H1 (cell line): ENCODE results near the gene NACAD. TPM values are rescaled to one million over a fixed set of nuclear protein-coding genes. Genes with fewer than 3 reads are reported as not detected.

Experiments
- CTCF ChIA-PET: fragments of 300-600 bp; sonication (Branson Sonifier 250); formaldehyde crosslinking; loops from one replicate; lab custom pipeline; 2021; ENCODE audit not compliant: partially characterized antibody; lab: Charles Lee
- POLR2A ChIA-PET: fragments of 300-600 bp; sonication (Branson Sonifier 250); formaldehyde crosslinking; loops from one replicate; lab custom pipeline; 2021; ENCODE audit warnings: inconsistent platforms; ENCODE audit not compliant: partially characterized antibody; lab: Charles Lee
- DNase-seq, 2 experiments: peaks; one replicate each; pipeline versions ENCODE4 v3.0.0 to v3.0.0-alpha.2; 2010 to 2022; ENCODE audit warnings: low spot score in 2 of 2, low read depth in 1 of 2, mixed read lengths in 1 of 2
- FAIRE-seq: peaks from 2 replicates; lab custom pipeline; 2011; peaks lifted over from hg19 to GRCh38; lab: Jason Lieb, UNC
- H2AFZ ChIP-seq: 2 replicates; pipeline ENCODE4 v1.8.1; 2012; ENCODE audit warnings: low read length, inconsistent platforms
- H2AK5ac ChIP-seq: 2 replicates; pipeline ENCODE4 v1.6.1; 2013; ENCODE audit warnings: low read depth, low read length
- H2BK120ac ChIP-seq: replicated peaks from 2 replicates; pipeline ENCODE3; 2013; ENCODE audit warnings: low read depth, low read length, inconsistent platforms
- H2BK12ac ChIP-seq: 2 replicates; pipeline ENCODE4 v1.6.1; 2013; ENCODE audit warnings: low read depth, low read length
- H2BK15ac ChIP-seq: 2 replicates; pipeline ENCODE4 v1.6.1; 2013; ENCODE audit warnings: low read length
- H2BK20ac ChIP-seq: 2 replicates; pipeline ENCODE4 v1.6.1; 2013; ENCODE audit warnings: low read length
- H2BK5ac ChIP-seq: 2 replicates; pipeline ENCODE4 v1.6.1; 2013; ENCODE audit warnings: low read depth, low read length
- H3K14ac ChIP-seq: 2 replicates; pipeline ENCODE4 v1.6.1; 2013; ENCODE audit warnings: inconsistent platforms; ENCODE audit not compliant: insufficient read length
- H3K18ac ChIP-seq: 2 replicates; pipeline ENCODE4 v1.6.1; 2013; ENCODE audit warnings: low read length; ENCODE audit errors: extremely low read depth
- H3K23ac ChIP-seq: 2 replicates; pipeline ENCODE4 v1.6.1; 2013; ENCODE audit warnings: inconsistent platforms; ENCODE audit not compliant: insufficient read length
- H3K23me2 ChIP-seq: 2 replicates; pipeline ENCODE4 v1.6.1; 2013; ENCODE audit warnings: low read depth, low read length
- H3K27ac ChIP-seq: 2 replicates; pipeline ENCODE4 v1.6.1; 2011; ENCODE audit warnings: low read depth, low read length, inconsistent platforms
- H3K27me3 ChIP-seq, 4 experiments: replicated peaks in 1 of 4; 1 replicate in 1 of 4; 2 replicates in 3 of 4; pipeline versions ENCODE4 v1.6.1 to v1.8.1; 2011 to 2013; ENCODE audit warnings: low read length in 3 of 4, mild to moderate bottlenecking in 3 of 4, inconsistent platforms in 2 of 4, mixed read lengths in 2 of 4, moderate library complexity in 1 of 4; ENCODE audit not compliant: control insufficient read depth in 3 of 4, insufficient read depth in 3 of 4; ENCODE audit errors: extremely low read depth in 1 of 4
- H3K36me3 ChIP-seq, 4 experiments: 2 replicates each; pipeline versions ENCODE4 v1.6.1 to v1.8.1; 2011 to 2013; ENCODE audit warnings: mild to moderate bottlenecking in 4 of 4, low read length in 3 of 4, moderate library complexity in 2 of 4, control low read depth in 1 of 4, inconsistent platforms in 1 of 4; ENCODE audit not compliant: insufficient read depth in 4 of 4, control insufficient read depth in 2 of 4
- H3K4ac ChIP-seq: replicated peaks from 2 replicates; pipeline ENCODE3; 2013; ENCODE audit warnings: low read length, low read depth, mixed read lengths, inconsistent platforms; ENCODE audit not compliant: insufficient read length
- H3K4me1 ChIP-seq, 4 experiments: replicated peaks in 1 of 4; 1 replicate in 1 of 4; 2 replicates in 3 of 4; pipeline versions ENCODE4 v1.6.1 to v1.8.1; 2011 to 2013; ENCODE audit warnings: low read length in 3 of 4, inconsistent platforms in 2 of 4, mixed read lengths in 1 of 4; ENCODE audit not compliant: insufficient read depth in 4 of 4, control insufficient read depth in 3 of 4
- H3K4me2 ChIP-seq, 2 experiments: 2 replicates each; pipeline versions ENCODE4 v1.6.1 to v1.8.1; 2011 to 2013; ENCODE audit warnings: low read depth in 2 of 2, low read length in 2 of 2, control low read depth in 1 of 2, inconsistent platforms in 1 of 2, mild to moderate bottlenecking in 1 of 2; ENCODE audit not compliant: insufficient read depth in 1 of 2
- H3K4me3 ChIP-seq, 4 experiments: fragments of 200-600, 300-600 bp in 1 of 4; sonication (generic), shearing (Covaris generic), sonication (Bioruptor Twin) in 1 of 4; 2 replicates each; pipeline versions ENCODE4 v1.5.1 to v1.8.1; 2011 to 2016; ENCODE audit warnings: low read length in 4 of 4, low read depth in 3 of 4, control low read depth in 2 of 4, inconsistent platforms in 2 of 4, mild to moderate bottlenecking in 2 of 4, mixed read lengths in 1 of 4, moderate library complexity in 1 of 4; ENCODE audit not compliant: insufficient read depth in 2 of 4; ENCODE audit errors: extremely low read depth in 1 of 4
- H3K56ac ChIP-seq: replicated peaks from 2 replicates; pipeline ENCODE3; 2013; ENCODE audit warnings: low read depth, mild to moderate bottlenecking, mixed read lengths, low read length, inconsistent platforms; ENCODE audit not compliant: insufficient read length
- H3K79me1 ChIP-seq: 2 replicates; pipeline ENCODE4 v1.6.1; 2013; ENCODE audit warnings: low read depth, low read length, control low read depth
- H3K79me2 ChIP-seq, 2 experiments: 2 replicates each; pipeline versions ENCODE4 v1.6.1 to v1.8.1; 2012 to 2013; ENCODE audit warnings: low read length in 2 of 2, mild to moderate bottlenecking in 2 of 2, inconsistent platforms in 1 of 2; ENCODE audit not compliant: insufficient read depth in 2 of 2, control insufficient read depth in 1 of 2
- H3K9ac ChIP-seq, 4 experiments: replicated peaks in 1 of 4; 1 replicate in 1 of 4; 2 replicates in 3 of 4; pipeline versions ENCODE4 v1.6.1 to v1.8.1; 2011 to 2013; ENCODE audit warnings: low read depth in 3 of 4, low read length in 3 of 4, control low read depth in 2 of 4, mild to moderate bottlenecking in 2 of 4, moderate library complexity in 2 of 4, inconsistent platforms in 1 of 4; ENCODE audit errors: extremely low read depth in 1 of 4
- H3K9me3 ChIP-seq, 2 experiments: 2 replicates each; pipeline versions ENCODE4 v1.6.1 to v1.8.1; 2012 to 2013; ENCODE audit warnings: mild to moderate bottlenecking in 2 of 2, moderate library complexity in 2 of 2, control low read depth in 1 of 2, inconsistent platforms in 1 of 2, low read depth in 1 of 2, low read length in 1 of 2, mixed read lengths in 1 of 2; ENCODE audit not compliant: insufficient read depth in 2 of 2
- H4K20me1 ChIP-seq, 2 experiments: replicated peaks in 1 of 2; 2 replicates each; pipeline versions ENCODE3 to v1.8.1; 2011 to 2013; ENCODE audit warnings: inconsistent platforms in 2 of 2, low read length in 2 of 2, mild to moderate bottlenecking in 1 of 2; ENCODE audit not compliant: insufficient read depth in 2 of 2, control insufficient read depth in 1 of 2
- H4K5ac ChIP-seq: 2 replicates; pipeline ENCODE4 v1.6.1; 2013; ENCODE audit warnings: low read length, low read depth, mixed read lengths, inconsistent platforms; ENCODE audit not compliant: insufficient read length
- H4K8ac ChIP-seq: 2 replicates; pipeline ENCODE4 v1.8.0; 2013; ENCODE audit warnings: mild to moderate bottlenecking, moderate library complexity, low read length, inconsistent platforms; ENCODE audit not compliant: insufficient read depth; ENCODE audit errors: extremely low read depth
- H4K91ac ChIP-seq: replicated peaks from 2 replicates; pipeline ENCODE3; 2013; ENCODE audit warnings: low read length, mixed read lengths, inconsistent platforms; ENCODE audit not compliant: insufficient read length
- ASH2L ChIP-seq: fragments of 200-600, 300-600 bp; sonication (generic); IDR thresholded peaks from one replicate; pipeline ENCODE4 v1.7.1; 2017; ENCODE audit warnings: low read length
- BCL11A ChIP-seq, 2 experiments: IDR thresholded peaks; one replicate each; pipeline ENCODE4 v1.6.1; 2011; ENCODE audit warnings: low read depth in 2 of 2, low read length in 2 of 2, mild to moderate bottlenecking in 2 of 2
- CEBPB ChIP-seq: IDR thresholded peaks from 2 replicates; pipeline ENCODE4 v1.6.1; 2012; ENCODE audit warnings: low read depth, low read length
- EGR1 ChIP-seq: IDR thresholded peaks from 2 replicates; pipeline ENCODE4 v1.6.1; 2011; ENCODE audit warnings: low read depth, low read length, borderline replicate concordance
- EZH2 ChIP-seq: fragments of 200-600 bp; sonication (generic); IDR thresholded peaks from 2 replicates; pipeline ENCODE4 v1.7.1; 2012; ENCODE audit warnings: low read depth, mild to moderate bottlenecking, moderate library complexity, low read length, inconsistent platforms; ENCODE audit not compliant: severe bottlenecking
- JUND ChIP-seq: IDR thresholded peaks from 2 replicates; pipeline ENCODE4 v1.6.1; 2011; ENCODE audit warnings: mild to moderate bottlenecking, improper control_type of control experiment, low read length
- KDM5A ChIP-seq: fragments of 200-600 bp; IDR thresholded peaks from 2 replicates; pipeline ENCODE4 v1.7.1; 2012; ENCODE audit warnings: mild to moderate bottlenecking, low read length, inconsistent platforms, mixed read lengths
- MAFK ChIP-seq: IDR thresholded peaks from 2 replicates; pipeline ENCODE4 v1.6.1; 2012; ENCODE audit warnings: low read depth, mild to moderate bottlenecking, improper control_type of control experiment, low read length
- POLR2A ChIP-seq, 2 experiments: IDR thresholded peaks; 1 replicate in 1 of 2; 2 replicates in 1 of 2; pipeline ENCODE4 v1.6.1; 2011; ENCODE audit warnings: low read depth in 2 of 2, low read length in 2 of 2, mild to moderate bottlenecking in 2 of 2; ENCODE audit errors: control extremely low read depth in 1 of 2
- RNF2 ChIP-seq: fragments of 200-900, 300-1000 bp; sonication (generic); IDR thresholded peaks from 2 replicates; pipeline ENCODE4 v1.7.1; 2016; ENCODE audit warnings: borderline replicate concordance, low read depth, mild to moderate bottlenecking, antibody characterized with exemption, low read length; ENCODE audit not compliant: poor library complexity, severe bottlenecking; ENCODE audit errors: missing control alignments
- SP1 ChIP-seq: IDR thresholded peaks from 2 replicates; pipeline ENCODE4 v1.6.1; 2011; ENCODE audit warnings: low read depth, low read length
- TEAD4 ChIP-seq: IDR thresholded peaks from 2 replicates; pipeline ENCODE4 v1.6.1; 2012; ENCODE audit warnings: low read depth, low read length, inconsistent platforms, mixed read lengths
- YY1 ChIP-seq: IDR thresholded peaks from 2 replicates; pipeline ENCODE4 v1.6.1; 2011; ENCODE audit warnings: low read depth, mild to moderate bottlenecking, low read length
- ZNF274 ChIP-seq: IDR thresholded peaks from 2 replicates; pipeline ENCODE4 v1.7.0; 2012; ENCODE audit warnings: low read length, borderline replicate concordance; ENCODE audit errors: extremely low read depth
- WGBS, 2 experiments: shearing (Covaris generic) in 1 of 2; methylation state at CpG; one replicate each; pipeline versions ENCODE4 v1.1.6 to v1.1.7; 2013 to 2015; ENCODE audit warnings: low lambda C conversion rate in 2 of 2, mixed read lengths in 2 of 2, inconsistent platforms in 1 of 2, low coverage in 1 of 2, missing lambda C conversion rate in 1 of 2; ENCODE audit not compliant: insufficient replicate concordance in 2 of 2, insufficient coverage in 1 of 2, insufficient read length in 1 of 2; ENCODE audit errors: extremely low coverage in 1 of 2, missing lambda C conversion rate in 1 of 2; 5-methylcytosine and 5-hydroxymethylcytosine counted together
- polyA plus RNA-seq, 7 experiments: library from polyadenylated mRNA; depleted of rRNA in 3 of 7; stranded (reverse) in 5 of 7; unstranded in 2 of 7; fragments of >200 nt in 5 of 7; fragments of 200-250 nt in 2 of 7; gene quantifications; 1 replicate in 5 of 7; 2 replicates in 1 of 7; 4 replicates in 1 of 7; pipeline versions ENCODE4 v1.2.1 to v1.2.3, GENCODE V29; 2011 to 2013; ENCODE audit warnings: missing spikeins in 2 of 7, mixed read lengths in 2 of 7
- total RNA-seq: library from RNA; stranded (reverse); fragmentation: NEBNext Ultra II Directional; extraction: Animal tissue kit (Norgen Biotek cat#: 25700); gene quantifications from 2 replicates; pipeline ENCODE4 v1.2.1, GENCODE V29; 2021
- TF ChIP-seq, protein P1 (sequence below): IDR thresholded peaks from 2 replicates; pipeline ENCODE4 v1.6.1; 2012; ENCODE audit warnings: inconsistent platforms

NACAD gene
- total and polyA plus RNA-seq, 2 of the 8 experiments (the other 6 are each of a cell fraction or from before 2014, with no cell fraction given), result 1.3 to 6.0 TPM

DNA sequence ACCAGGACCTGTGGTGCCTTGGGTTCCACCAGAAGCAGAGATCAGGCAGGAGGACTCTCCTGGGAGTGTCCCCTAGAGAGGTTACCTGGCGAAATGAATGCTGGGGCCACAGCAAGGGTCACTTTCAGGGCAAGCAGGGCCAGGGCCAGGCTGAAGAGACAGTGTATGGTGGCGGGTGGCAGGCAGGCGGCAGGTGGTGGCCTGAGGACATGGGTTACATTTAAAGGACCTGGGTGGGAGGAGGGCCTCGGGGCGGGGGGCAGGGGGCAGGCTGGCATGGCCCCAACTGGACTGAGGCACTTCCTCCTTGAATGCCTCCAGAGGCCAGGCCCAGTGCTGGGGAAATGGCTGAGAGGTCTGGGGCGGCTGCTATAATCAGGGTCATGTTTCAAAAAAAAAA lies 37.4 kb upstream of the NACAD start:
- no peak overlapping the region for H3K18ac ChIP-seq
- H4K20me1 ChIP-seq, result no peaks in the 10 kb centered on the region
- H3K36me3 ChIP-seq, result no peaks in the 10 kb centered on the region
- H2AFZ ChIP-seq, result no peak overlapping the region
- ChIA-PET CTCF (interaction anchor here (5.5 kb wide), 1 partner anchor 10 kb away, joined by 39 read pairs; no protein-coding TSS in a partner anchor), POLR2A (interaction anchor here (1.5 to 6.5 kb wide), 2 partner anchors 10 to 15 kb away, joined by 4 to 43 read pairs; partner anchors contain the start of gene TBRG4)
- H3K27ac ChIP-seq, result no peak overlapping the region
- H3K56ac ChIP-seq, result no peak overlapping the region
- H3K23ac ChIP-seq, result no peak overlapping the region
- no peak for FAIRE-seq
- no peak overlapping the region for H4K5ac ChIP-seq
- H3K23me2 ChIP-seq, result no peaks in the 10 kb centered on the region
- H3K4ac ChIP-seq, result no peak overlapping the region
- no peak overlapping the region for H2BK20ac ChIP-seq
- no peak overlapping the region; a peak in 1 of 7 replicates for H3K9ac ChIP-seq
- no peaks in the 10 kb centered on the region for H3K9me3 ChIP-seq
- no peak overlapping the region for H4K91ac ChIP-seq
- H3K4me3 ChIP-seq, result no peak overlapping the region
- no peak overlapping the region for H2AK5ac ChIP-seq
- H2BK120ac ChIP-seq, result no peak overlapping the region
- DNase-seq, result no peak
- no peak overlapping the region for H2BK5ac ChIP-seq
- peaks cover 0 to 13% (median 10%) of the 10 kb centered on the region in 4 experiments; a peak in 6 of 7 replicates for H3K4me1 ChIP-seq
- WGBS, 2 experiments, result 95% methylated on average over 6 of the region's 6 CpGs; no CpG with 5 or more reads in 1 of the 2 experiments
- no peak overlapping the region for H2BK15ac ChIP-seq
- H2BK12ac ChIP-seq, result no peak overlapping the region
- no peak overlapping the region for H4K8ac ChIP-seq
- no peak overlapping the region for H3K14ac ChIP-seq
- H3K79me2 ChIP-seq, result no peaks in the 10 kb centered on the region
- no peaks in the 10 kb centered on the region for H3K27me3 ChIP-seq
- H3K79me1 ChIP-seq, result no peaks in the 10 kb centered on the region
- H3K4me2 ChIP-seq, result no peak overlapping the region
- TF ChIP-seq EGR1 (no peak), RNF2 (no peak), CEBPB (no peak), JUND (no peak), EZH2 (no peak), BCL11A (IDR thresholded peaks at IDR 0.05; ENCODE audit: low read depth in 2 of 2, low read length in 2 of 2) (no peak), ASH2L (no peak), MAFK (no peak), TEAD4 (no peak), ZNF274 (no peak), SP1 (no peak), KDM5A (no peak), POLR2A (IDR thresholded peaks at IDR 0.05; ENCODE audit: control extremely low read depth in 1 of 2, low read depth in 2 of 2, low read length in 2 of 2) (no peak), YY1 (no peak)
- TF ChIP-seq, protein P1, sequence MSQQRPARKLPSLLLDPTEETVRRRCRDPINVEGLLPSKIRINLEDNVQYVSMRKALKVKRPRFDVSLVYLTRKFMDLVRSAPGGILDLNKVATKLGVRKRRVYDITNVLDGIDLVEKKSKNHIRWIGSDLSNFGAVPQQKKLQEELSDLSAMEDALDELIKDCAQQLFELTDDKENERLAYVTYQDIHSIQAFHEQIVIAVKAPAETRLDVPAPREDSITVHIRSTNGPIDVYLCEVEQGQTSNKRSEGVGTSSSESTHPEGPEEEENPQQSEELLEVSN, result no peak
